GM12878 (cell line): ENCODE measurements around the gene SUPT4H1. TPM values are rescaled to one million over a fixed set of nuclear protein-coding genes. Genes with fewer than 3 reads are reported as not detected.
A peak's percentile ranks its signal among the peaks of the same experiment; 100 is the strongest.

ENCODE experiments used
- ATF3 ChIP-seq: IDR thresholded peaks from 2 replicates; pipeline ENCODE4 v1.6.1; 2011; ENCODE audit warnings: low read depth, mild to moderate bottlenecking, low read length, moderate library complexity, borderline replicate concordance; ENCODE audit errors: extremely low read depth
- CEBPB ChIP-seq, 2 experiments: fragments of 150-350 bp in 1 of 2; IDR thresholded peaks; 2 replicates each; pipeline ENCODE4 v1.6.1; 2012 to 2014; ENCODE audit warnings: low read depth in 2 of 2, low read length in 2 of 2, borderline replicate concordance in 1 of 2, inconsistent platforms in 1 of 2
- CHD1 ChIP-seq: IDR thresholded peaks from 2 replicates; pipeline ENCODE4 v1.6.1; 2012; ENCODE audit warnings: low read depth, low read length, improper control_type of control experiment
- CREM ChIP-seq: IDR thresholded peaks from 2 replicates; pipeline ENCODE4 v1.6.1; 2014; ENCODE audit warnings: antibody characterized with exemption, low read depth
- DPF2 ChIP-seq: fragments of 450-650 bp; IDR thresholded peaks from 2 replicates; pipeline ENCODE4 v1.6.1; 2017; ENCODE audit warnings: mild to moderate bottlenecking
- GATAD2B ChIP-seq: fragments of 450-650 bp; conservative IDR thresholded peaks from 2 replicates; pipeline ENCODE4 v1.6.1; 2017; ENCODE audit warnings: low read depth, mild to moderate bottlenecking, moderate library complexity
- HDAC6 ChIP-seq: fragments of 200-600 bp; sonication (generic); IDR thresholded peaks from one replicate; pipeline ENCODE4 v1.8.0; 2017; ENCODE audit warnings: antibody characterized with exemption; ENCODE audit not compliant: unreplicated experiment
- HSF1 ChIP-seq: fragments of 150-350 bp; IDR thresholded peaks from 2 replicates; pipeline ENCODE4 v1.6.1; 2014; ENCODE audit warnings: mild to moderate bottlenecking, low read depth, low read length
- MYB ChIP-seq: fragments of 150-350 bp; IDR thresholded peaks from 2 replicates; pipeline ENCODE4 v1.6.1; 2014; ENCODE audit warnings: mild to moderate bottlenecking, low read depth, low read length, borderline replicate concordance
- MYC ChIP-seq: IDR thresholded peaks from 2 replicates; pipeline ENCODE4 v1.6.1; 2011; ENCODE audit warnings: mild to moderate bottlenecking, low read length, moderate library complexity, inconsistent platforms; ENCODE audit not compliant: insufficient read depth, insufficient replicate concordance, insufficient read length, severe bottlenecking
- NFYA ChIP-seq: IDR thresholded peaks from 2 replicates; pipeline ENCODE4 v1.6.1; 2011; ENCODE audit warnings: low read depth, mild to moderate bottlenecking, low read length, improper control_type of control experiment, borderline replicate concordance
- NFYB ChIP-seq: IDR thresholded peaks from 2 replicates; pipeline ENCODE4 v1.6.1; 2011; ENCODE audit warnings: low read depth, mild to moderate bottlenecking, low read length, improper control_type of control experiment, moderate library complexity; ENCODE audit not compliant: insufficient read depth
- NKRF ChIP-seq: fragments of 450-650 bp; conservative IDR thresholded peaks from 2 replicates; pipeline ENCODE4 v1.6.1; 2017; ENCODE audit warnings: mild to moderate bottlenecking, moderate library complexity
- PAX5 ChIP-seq: IDR thresholded peaks from 2 replicates; pipeline ENCODE4 v1.6.1; 2011; ENCODE audit warnings: low read depth, low read length, borderline replicate concordance
- PAX8 ChIP-seq: fragments of 450-650 bp; IDR thresholded peaks from 2 replicates; pipeline ENCODE4 v1.6.1; 2017; ENCODE audit warnings: mild to moderate bottlenecking, moderate library complexity
- RAD51 ChIP-seq: fragments of 450-650 bp; IDR thresholded peaks from 2 replicates; pipeline ENCODE4 v1.6.1; 2016; ENCODE audit warnings: moderate library complexity, mild to moderate bottlenecking, inconsistent platforms
- RBBP5 ChIP-seq: fragments of 200-600 bp; sonication (generic); conservative IDR thresholded peaks from 2 replicates; pipeline ENCODE4 v1.6.1; 2016
- RFX5 ChIP-seq: IDR thresholded peaks from 2 replicates; pipeline ENCODE4 v1.6.1; 2011; ENCODE audit warnings: low read depth, low read length, improper control_type of control experiment
- SREBF1 ChIP-seq: IDR thresholded peaks from 2 replicates; pipeline ENCODE4 v1.6.1; 2012; ENCODE audit warnings: mild to moderate bottlenecking, low read length
- SREBF2 ChIP-seq: IDR thresholded peaks from 2 replicates; pipeline ENCODE4 v1.6.1; 2012; ENCODE audit warnings: mild to moderate bottlenecking, low read length
- SUPT20H ChIP-seq: IDR thresholded peaks from 2 replicates; pipeline ENCODE4 v1.6.1; 2011; ENCODE audit warnings: low read depth, mild to moderate bottlenecking, low read length, moderate library complexity, borderline replicate concordance; ENCODE audit not compliant: control insufficient read depth
- TBL1XR1 ChIP-seq: IDR thresholded peaks from 2 replicates; pipeline ENCODE4 v1.6.1; 2012; ENCODE audit warnings: low read depth, low read length, improper control_type of control experiment
- ZNF687 ChIP-seq: fragments of 450-650 bp; IDR thresholded peaks from 2 replicates; pipeline ENCODE4 v1.6.1; 2017; ENCODE audit warnings: mild to moderate bottlenecking, moderate library complexity
- polyA plus RNA-seq, 11 experiments: library from polyadenylated mRNA; depleted of rRNA in 4 of 11; unstranded in 6 of 11; stranded (reverse) in 5 of 11; fragments of >200 nt; fragmentation: Nextera tagmentation in 4 of 11; fragmentation: Illumina TruSeq in 1 of 11; extraction: Ambion mirVana in 4 of 11; extraction: Trizol in 1 of 11; gene quantifications; 1 replicate in 1 of 11; 2 replicates in 10 of 11; pipeline versions ENCODE4 v1.2.1 to v1.2.3, GENCODE V29; 2011 to 2016; ENCODE audit warnings: inconsistent platforms in 2 of 11, missing spikeins in 2 of 11, low read depth in 1 of 11
- total RNA-seq, 4 experiments: library from RNA; depleted of rRNA in 3 of 4; stranded (reverse); fragments of >200 nt in 3 of 4; fragmentation: Illumina TruSeq in 1 of 4; extraction: Trizol in 1 of 4; gene quantifications; 2 replicates each; pipeline versions ENCODE4 v1.2.1 to v1.2.3, GENCODE V29; 2013 to 2021

The SUPT4H1 gene
- total and polyA plus RNA-seq, 10 of the 15 experiments (the other 5 are each of a cell fraction or from before 2014, with no cell fraction given) = 83.8 to 293 (median 128) TPM

GRCh38 chr17:58344047-58344790 is 7.8 kb downstream of the SUPT4H1 start (continued):
- TF ChIP-seq ATF3 (no peak), RFX5 (no peak), TBL1XR1 (peak; percentile 59; the same call in 1 of the 2 replicates), ZNF687 (peak; percentile 97), PAX8 (no peak), CEBPB (IDR thresholded peaks at IDR 0.05; ENCODE audit: borderline replicate concordance in 1 of 2, low read depth in 2 of 2, low read length in 2 of 2) (no peak; a peak in 1 of 4 replicates), MYB (peak; percentile 93), SREBF2 (no peak), NFYA (no peak), NFYB (no peak), SUPT20H (no peak), SREBF1 (no peak), CREM (peak; percentile 58; the same call in 1 of the 2 replicates), HDAC6 (no peak), GATAD2B (peak; percentile 88), NKRF (no peak; the same call in 1 of the 2 replicates), CHD1 (peak; percentile 63; the same call in 1 of the 2 replicates), MYC (no peak), HSF1 (no peak), PAX5 (peak; percentile 89), RAD51 (peak; percentile 44; the same call in 1 of the 2 replicates), DPF2 (peak; percentile 82), RBBP5 (no peak)
